ENCODE data around the gene PAQR7.

PAQR7 gene

GRCh38 chr1:25858906-25859789 lies 16.4 kb downstream of the PAQR7 start, which contains the start of gene AUNIP:
TSS of gene AUNIP (minus strand) at chr1:25859457. CDS start at chr1:25859357, 100 bp downstream.
- Histone ChIP-seq H3K4me2 (ENCODE audit: low read depth, low read length, poor library complexity, severe bottlenecking) (peak within 1 kb of the TSS; percentile 96), H3F3A (ENCODE audit: insufficient read depth) (no peaks in the 10 kb centered on the region), H3K9me2 (replicated peaks; ENCODE audit: insufficient read depth, low read length) (no peaks in the 10 kb centered on the region), H3K4me3 (ENCODE audit: insufficient read depth, low read length, poor library complexity, severe bottlenecking) (peak within 1 kb of the TSS; percentile 69), H2AFZ (ENCODE audit: low read depth, low read length, severe bottlenecking) (peak within 1 kb of the TSS; percentile 90), H3K27ac (ENCODE audit: low read depth, low read length) (peak within 1 kb of the TSS; percentile 23; the same call in 1 of the 2 replicates), H3K27me3 (ENCODE audit: low read length) (no peaks in the 10 kb centered on the region), H3K79me2 (ENCODE audit: insufficient read depth, low read length) (peaks cover 7% of the 10 kb centered on the region; the same call in 1 of the 2 replicates), H3K36me3 (ENCODE audit: low read length) (no peaks in the 10 kb centered on the region), H3K9ac (ENCODE audit: low read length) (peak within 1 kb of the TSS; percentile 80), H4K20me1 (ENCODE audit: low read depth, low read length) (no peaks in the 10 kb centered on the region), H3K9me3 (ENCODE audit: insufficient read depth, low read length) (no peaks in the 10 kb centered on the region)
- TF ChIP-seq EZH2phosphoT487 (conservative IDR thresholded peaks at IDR 0.05; ENCODE audit: low read length), result no peak
- TF ChIP-seq CTCF (IDR thresholded peaks at IDR 0.05; ENCODE audit: insufficient read depth, low read length, poor library complexity, severe bottlenecking), result no peak

GRCh38 chr1:25858494-25858893 lies 17.0 kb downstream of the PAQR7 start:
- H3K4me3 ChIP-seq (ENCODE audit: insufficient read depth, low read length, poor library complexity, severe bottlenecking), result peak overlapping the region; percentile 69
- no peaks in the 10 kb centered on the region for H4K20me1 ChIP-seq (ENCODE audit: low read depth, low read length)
- TF ChIP-seq CTCF (IDR thresholded peaks at IDR 0.05; ENCODE audit: insufficient read depth, low read length, poor library complexity, severe bottlenecking) (no peak), EZH2phosphoT487 (conservative IDR thresholded peaks at IDR 0.05; ENCODE audit: low read length) (no peak)
- H3K27ac ChIP-seq (ENCODE audit: low read depth, low read length), result no peak overlapping the region
- no peaks in the 10 kb centered on the region for H3K27me3 ChIP-seq (ENCODE audit: low read length)
- H2AFZ ChIP-seq (ENCODE audit: low read depth, low read length, severe bottlenecking), result peak overlapping the region; percentile 90
- peak overlapping the region; percentile 80 for H3K9ac ChIP-seq (ENCODE audit: low read length)
- H3F3A ChIP-seq (ENCODE audit: insufficient read depth), result no peaks in the 10 kb centered on the region
- H3K9me2 ChIP-seq (replicated peaks; ENCODE audit: insufficient read depth, low read length), result no peaks in the 10 kb centered on the region
- peak overlapping the region; percentile 96 for H3K4me2 ChIP-seq (ENCODE audit: low read depth, low read length, poor library complexity, severe bottlenecking)
- H3K79me2 ChIP-seq (ENCODE audit: insufficient read depth, low read length), result peaks cover 13% of the 10 kb centered on the region; the same call in 1 of the 2 replicates
- no peaks in the 10 kb centered on the region for H3K36me3 ChIP-seq (ENCODE audit: low read length)
- no peaks in the 10 kb centered on the region for H3K9me3 ChIP-seq (ENCODE audit: insufficient read depth, low read length)

GRCh38 chr1:25856856-25857255 lies 18.7 kb downstream of the PAQR7 start:
- Histone ChIP-seq H3K4me3 (ENCODE audit: insufficient read depth, low read length, poor library complexity, severe bottlenecking) (no peak overlapping the region), H3K27me3 (ENCODE audit: low read length) (no peaks in the 10 kb centered on the region), H3K79me2 (ENCODE audit: insufficient read depth, low read length) (peaks cover 13% of the 10 kb centered on the region; the same call in 1 of the 2 replicates), H3F3A (ENCODE audit: insufficient read depth) (no peaks in the 10 kb centered on the region), H3K4me2 (ENCODE audit: low read depth, low read length, poor library complexity, severe bottlenecking) (no peak overlapping the region), H3K36me3 (ENCODE audit: low read length) (no peaks in the 10 kb centered on the region), H3K9me3 (ENCODE audit: insufficient read depth, low read length) (no peaks in the 10 kb centered on the region), H4K20me1 (ENCODE audit: low read depth, low read length) (no peaks in the 10 kb centered on the region), H3K9ac (ENCODE audit: low read length) (no peak overlapping the region), H2AFZ (ENCODE audit: low read depth, low read length, severe bottlenecking) (no peak overlapping the region), H3K27ac (ENCODE audit: low read depth, low read length) (no peak overlapping the region), H3K9me2 (replicated peaks; ENCODE audit: insufficient read depth, low read length) (no peaks in the 10 kb centered on the region)
- no peak for TF ChIP-seq CTCF (IDR thresholded peaks at IDR 0.05; ENCODE audit: insufficient read depth, low read length, poor library complexity, severe bottlenecking)
